Upper lobe of left lung (tissue), 6 donors: ENCODE results near the gene PPP1CA. TPM values are rescaled to one million over a fixed set of nuclear protein-coding genes. Genes with fewer than 3 reads are reported as not detected.

ENCODE experiments used
- ATAC-seq, 2 donors: fragments of 200-7000 bp; cut with Tn5 transposase; one replicate each; pipeline ENCODE4 v1.9.1; 2022; ENCODE audit warnings: mild to moderate bottlenecking in 2 of 2, moderate library complexity in 2 of 2; ENCODE audit not compliant: low FRiP score in 2 of 2
- DNase-seq, 2 donors: peaks; one replicate each; pipeline ENCODE4 v3.0.0-alpha.2; 2019 to 2020
- H3K27ac ChIP-seq, 4 donors: fragments of 200-600 bp; sonication (generic); one replicate each; pipeline ENCODE4 v1.5.1; 2016 to 2019
- H3K27me3 ChIP-seq, 4 donors: fragments of 200-600 bp; sonication (generic); one replicate each; pipeline ENCODE4 v1.5.1; 2017 to 2019
- H3K36me3 ChIP-seq, 4 donors: fragments of 200-600 bp; sonication (generic); one replicate each; pipeline ENCODE4 v1.5.1; 2016 to 2019
- H3K4me1 ChIP-seq, 4 donors: fragments of 200-600 bp; sonication (generic); one replicate each; pipeline ENCODE4 v1.5.1; 2018 to 2019
- H3K4me3 ChIP-seq, 4 donors: fragments of 200-600 bp; sonication (generic); one replicate each; pipeline ENCODE4 v1.5.1; 2017 to 2019; ENCODE audit warnings: mild to moderate bottlenecking in 2 of 4, moderate library complexity in 1 of 4
- H3K9me3 ChIP-seq, 4 donors: fragments of 200-600 bp; sonication (generic); one replicate each; pipeline ENCODE4 v1.5.1; 2018 to 2019
- CTCF ChIP-seq, 6 experiments: fragments of 450-650 bp in 4 of 6; fragments of 200-600 bp in 2 of 6; sonication (generic) in 2 of 6; IDR thresholded peaks; one replicate each; pipeline ENCODE4 v1.5.1; 2016 to 2019; ENCODE audit warnings: antibody characterized with exemption in 6 of 6
- EP300 ChIP-seq, 4 donors: sonication (generic); formaldehyde crosslinking; IDR thresholded peaks; one replicate each; pipeline ENCODE4 v1.5.1; 2017; ENCODE audit warnings: antibody characterized with exemption in 4 of 4, control low read depth in 2 of 4
- POLR2A ChIP-seq, 4 donors: fragments of 450-650 bp; IDR thresholded peaks; one replicate each; pipeline ENCODE4 v1.5.1; 2016 to 2017; ENCODE audit warnings: antibody characterized with exemption in 4 of 4, mild to moderate bottlenecking in 2 of 4
- POLR2AphosphoS5 ChIP-seq, 2 donors: sonication (generic); formaldehyde crosslinking; IDR thresholded peaks; one replicate each; pipeline ENCODE4 v1.5.1; 2017; ENCODE audit warnings: antibody characterized with exemption in 2 of 2
- WGBS, 2 donors: methylation state at CpG; one replicate each; pipeline ENCODE4 v1.1.5; 2017 to 2018; 5-methylcytosine and 5-hydroxymethylcytosine counted together
- total RNA-seq, 6 donors: library from RNA; depleted of rRNA in 4 of 6; stranded (reverse); fragments of >200 nt in 4 of 6; gene quantifications; one replicate each; pipeline versions ENCODE4 v1.1.0 to v1.2.1, GENCODE V29; 2016 to 2021
- donor health status: DM: no; HTN: no; CAD: no; lungs with moderate emphysema.
- donor health status: DM: no; HTN: yes; CAD: no; lungs with severe emphysema.

PPP1CA gene
- total RNA-seq, 6 donors from 2014 or later: 83.8 to 191 (median 135) TPM

GRCh38 chr11:67364169-67364568 is 37.5 kb downstream of the PPP1CA start:
- Histone ChIP-seq H3K27me3 (no peaks in the 10 kb centered on the region), H3K36me3 (peaks cover 0 to 13% (median 4%) of the 10 kb centered on the region in 4 donors), H3K4me3 (no peak overlapping the region), H3K9me3 (no peaks in the 10 kb centered on the region), H3K4me1 (peaks cover 26 to 40% (median 28%) of the 10 kb centered on the region in 4 donors), H3K27ac (peak overlapping the region in 1 of 4 donors; percentile 77)
- WGBS, 2 donors: 83 to 96% methylated on average over 3 of the region's 3 CpGs
- no peak for TF ChIP-seq POLR2AphosphoS5 (IDR thresholded peaks at IDR 0.05)
- no peak for TF ChIP-seq POLR2A (IDR thresholded peaks at IDR 0.05)
- TF ChIP-seq EP300 (IDR thresholded peaks at IDR 0.05): no peak
- no peak for TF ChIP-seq CTCF (IDR thresholded peaks at IDR 0.05)
- no peak for ATAC-seq
- DNase-seq: no peak

GRCh38 chr11:67357831-67358670 is 43.6 kb downstream of the PPP1CA start:
- H3K36me3 ChIP-seq: no peaks in the 10 kb centered on the region
- no peak overlapping the region for H3K4me3 ChIP-seq
- H3K27me3 ChIP-seq: no peaks in the 10 kb centered on the region
- WGBS, 2 donors: 73 to 85% methylated on average over 12 of the region's 12 CpGs
- peaks cover 37 to 51% (median 40%) of the 10 kb centered on the region in 4 donors for H3K4me1 ChIP-seq
- DNase-seq (no peak), ATAC-seq (no peak)
- peak overlapping the region in 2 of 4 donors; percentile 4 to 98 for H3K27ac ChIP-seq
- no peaks in the 10 kb centered on the region for H3K9me3 ChIP-seq
- TF ChIP-seq EP300 (IDR thresholded peaks at IDR 0.05) (no peak), POLR2AphosphoS5 (IDR thresholded peaks at IDR 0.05) (no peak), CTCF (IDR thresholded peaks at IDR 0.05) (no peak), POLR2A (IDR thresholded peaks at IDR 0.05) (no peak)

GRCh38 chr11:67356864-67357561 is 44.6 kb downstream of the PPP1CA start:
- H3K27me3 ChIP-seq: no peaks in the 10 kb centered on the region
- TF ChIP-seq POLR2A (IDR thresholded peaks at IDR 0.05) (peak in 1 of 4 donors; percentile 69), EP300 (IDR thresholded peaks at IDR 0.05) (no peak), CTCF (IDR thresholded peaks at IDR 0.05) (peak; percentile 86 to 95 (median 92)), POLR2AphosphoS5 (IDR thresholded peaks at IDR 0.05) (peak; percentile 51 to 55)
- peak overlapping the region; percentile 97 to 100 (median 98) for H3K27ac ChIP-seq
- H3K36me3 ChIP-seq: no peaks in the 10 kb centered on the region
- peak; percentile 37 to 43 for ATAC-seq
- no peak overlapping the region for H3K4me3 ChIP-seq
- no peaks in the 10 kb centered on the region for H3K9me3 ChIP-seq
- 6 to 23% methylated on average over 1 to 3 of the region's 3 CpGs for WGBS, 2 donors
- peak in 1 of 2 donors; percentile 83 for DNase-seq
- H3K4me1 ChIP-seq: peaks cover 43 to 60% (median 49%) of the 10 kb centered on the region in 4 donors

- Histone ChIP-seq H3K36me3 (no peaks in the 10 kb centered on the region), H3K27ac (peak overlapping the region; percentile 97 to 100 (median 98)), H3K27me3 (no peaks in the 10 kb centered on the region), H3K4me1 (peaks cover 49 to 66% (median 55%) of the 10 kb centered on the region in 4 donors), H3K4me3 (no peak overlapping the region), H3K9me3 (no peaks in the 10 kb centered on the region)
- TF ChIP-seq CTCF (IDR thresholded peaks at IDR 0.05) (no peak), POLR2AphosphoS5 (IDR thresholded peaks at IDR 0.05) (no peak), POLR2A (IDR thresholded peaks at IDR 0.05) (no peak), EP300 (IDR thresholded peaks at IDR 0.05) (no peak)
- ATAC-seq (no peak), DNase-seq (no peak)
- WGBS, 2 donors: 48 to 56% methylated on average over 4 of the region's 4 CpGs
Observed at GRCh38 chr11:67356387-67356863, 45.2 kb downstream of the PPP1CA start.
